Measurements from ENCODE around the gene SOHLH1. TPM values are rescaled to one million over a fixed set of nuclear protein-coding genes. Genes with fewer than 3 reads are reported as not detected.

SOHLH1 gene
- total RNA-seq, 1 experiment from 2014 or later: not detected

DNA sequence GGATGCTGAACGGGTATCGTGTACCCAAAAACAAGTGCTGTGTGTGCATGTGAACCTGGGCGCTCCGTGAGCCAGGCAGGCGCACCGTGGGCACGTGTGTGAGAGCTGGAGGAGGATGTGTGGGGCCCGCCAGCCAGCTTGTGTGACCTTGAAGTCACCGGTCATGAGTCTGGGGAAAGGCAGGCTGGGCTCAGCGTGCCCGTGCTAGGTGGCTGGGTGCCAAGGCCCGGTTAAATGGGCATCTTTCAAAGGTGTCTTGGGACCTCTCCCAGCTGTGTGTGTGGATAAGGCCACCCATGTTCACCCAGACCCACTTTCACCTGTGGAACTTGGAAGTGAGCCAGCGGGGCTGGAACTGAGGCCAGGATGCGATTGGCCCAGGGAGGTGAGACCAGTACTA, 6.1 kb upstream of the SOHLH1 start:
- no peak overlapping the region for H3K4me3 Mint-ChIP-seq (ENCODE audit: unreplicated experiment)

DNA sequence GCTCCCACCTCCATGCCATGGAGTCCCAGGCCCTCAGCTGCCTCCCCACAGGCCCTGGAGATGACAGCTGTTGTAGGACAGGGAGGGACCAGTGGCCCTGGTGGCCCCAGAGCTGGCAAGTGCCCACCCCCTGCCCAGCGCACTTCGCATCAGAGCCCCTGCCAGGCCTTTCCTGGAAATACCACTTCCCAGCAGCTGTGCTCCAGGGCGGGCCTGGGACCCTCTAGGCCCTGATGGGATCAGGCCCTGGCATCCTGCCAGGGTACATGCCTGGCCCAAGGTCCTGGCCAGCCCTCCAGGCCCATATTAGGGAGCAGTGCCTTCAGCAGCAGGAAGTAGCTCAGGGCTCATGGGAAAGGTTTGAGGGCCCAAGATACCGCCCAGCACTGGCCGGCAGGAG, 5.2 kb upstream of the SOHLH1 start:
- BruUV-seq (replicated peaks): no TSS peak
- Mint-ChIP-seq H3K27me3 (ENCODE audit: insufficient read depth, unreplicated experiment) (peaks cover 16% of the 10 kb centered on the region), H3K36me3 (ENCODE audit: insufficient read depth, unreplicated experiment) (no peaks in the 10 kb centered on the region), H3K4me1 (ENCODE audit: insufficient read depth, unreplicated experiment) (no peaks in the 10 kb centered on the region), H3K4me3 (ENCODE audit: unreplicated experiment) (no peak overlapping the region), H3K27ac (ENCODE audit: low read depth, unreplicated experiment) (no peak overlapping the region), H3K9me3 (ENCODE audit: unreplicated experiment) (no peaks in the 10 kb centered on the region)
- no peak for DNase-seq (ENCODE audit: unreplicated experiment)
- intact Hi-C loops (cut with micrococcal nuclease): loop anchor here (10.0 kb wide), 1 partner anchor 100 kb away; no protein-coding TSS in a partner anchor
- ChIA-PET CTCF (interaction anchor here (0.9 kb wide), 1 partner anchor 38 kb away, joined by 3 read pairs; no protein-coding TSS in a partner anchor), POLR2A (no interaction called here)
- TF ChIP-seq, protein P1, sequence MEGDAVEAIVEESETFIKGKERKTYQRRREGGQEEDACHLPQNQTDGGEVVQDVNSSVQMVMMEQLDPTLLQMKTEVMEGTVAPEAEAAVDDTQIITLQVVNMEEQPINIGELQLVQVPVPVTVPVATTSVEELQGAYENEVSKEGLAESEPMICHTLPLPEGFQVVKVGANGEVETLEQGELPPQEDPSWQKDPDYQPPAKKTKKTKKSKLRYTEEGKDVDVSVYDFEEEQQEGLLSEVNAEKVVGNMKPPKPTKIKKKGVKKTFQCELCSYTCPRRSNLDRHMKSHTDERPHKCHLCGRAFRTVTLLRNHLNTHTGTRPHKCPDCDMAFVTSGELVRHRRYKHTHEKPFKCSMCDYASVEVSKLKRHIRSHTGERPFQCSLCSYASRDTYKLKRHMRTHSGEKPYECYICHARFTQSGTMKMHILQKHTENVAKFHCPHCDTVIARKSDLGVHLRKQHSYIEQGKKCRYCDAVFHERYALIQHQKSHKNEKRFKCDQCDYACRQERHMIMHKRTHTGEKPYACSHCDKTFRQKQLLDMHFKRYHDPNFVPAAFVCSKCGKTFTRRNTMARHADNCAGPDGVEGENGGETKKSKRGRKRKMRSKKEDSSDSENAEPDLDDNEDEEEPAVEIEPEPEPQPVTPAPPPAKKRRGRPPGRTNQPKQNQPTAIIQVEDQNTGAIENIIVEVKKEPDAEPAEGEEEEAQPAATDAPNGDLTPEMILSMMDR (IDR thresholded peaks at IDR 0.05; ENCODE audit: unreplicated experiment): no peak

More for the DNA sequence above, 6.1 kb upstream of the SOHLH1 start:
- H3K36me3 Mint-ChIP-seq (ENCODE audit: insufficient read depth, unreplicated experiment): no peaks in the 10 kb centered on the region
- no peaks in the 10 kb centered on the region for H3K9me3 Mint-ChIP-seq (ENCODE audit: unreplicated experiment)
- POLR2A ChIA-PET: no interaction called here
- no peak overlapping the region for H3K27ac Mint-ChIP-seq (ENCODE audit: low read depth, unreplicated experiment)
- intact Hi-C loops (cut with micrococcal nuclease): loop anchor here (10.0 kb wide), 1 partner anchor 101 kb away; no protein-coding TSS in a partner anchor
- H3K27me3 Mint-ChIP-seq (ENCODE audit: insufficient read depth, unreplicated experiment): peaks cover 25% of the 10 kb centered on the region
- BruUV-seq (replicated peaks): no TSS peak
- DNase-seq (ENCODE audit: unreplicated experiment): no peak
- H3K4me1 Mint-ChIP-seq (ENCODE audit: insufficient read depth, unreplicated experiment): no peaks in the 10 kb centered on the region
- CTCF ChIA-PET: interaction anchor here (0.8 to 1.1 kb wide), 2 partner anchors 102 to 162 kb away, joined by 3 read pairs; no protein-coding TSS in a partner anchor
- TF ChIP-seq, protein P1 (IDR thresholded peaks at IDR 0.05; ENCODE audit: unreplicated experiment): no peak

DNA sequence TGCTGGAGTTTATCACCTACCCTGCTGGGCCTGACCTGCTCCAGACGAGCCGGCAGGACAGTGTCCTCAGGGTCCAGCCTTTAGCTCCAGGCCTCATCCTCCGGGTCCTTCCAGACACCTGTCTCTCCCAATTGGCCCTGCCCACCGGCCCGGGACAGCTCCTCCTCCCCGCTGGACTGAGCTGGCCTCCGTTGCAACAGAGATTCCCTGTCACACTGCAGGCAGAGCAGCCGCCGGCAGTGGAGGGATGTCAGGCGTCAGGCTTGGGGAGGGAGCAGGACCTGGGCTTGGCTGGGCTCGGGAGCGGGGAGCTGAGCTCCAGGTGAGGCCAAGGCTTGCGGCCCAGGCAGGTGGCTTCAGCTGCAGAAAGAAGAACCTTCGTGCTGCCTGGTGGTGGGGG, 4.4 kb upstream of the SOHLH1 start:
- Mint-ChIP-seq H3K9me3 (ENCODE audit: unreplicated experiment) (no peaks in the 10 kb centered on the region), H3K27ac (ENCODE audit: low read depth, unreplicated experiment) (no peak overlapping the region), H3K4me1 (ENCODE audit: insufficient read depth, unreplicated experiment) (no peaks in the 10 kb centered on the region), H3K4me3 (ENCODE audit: unreplicated experiment) (no peak overlapping the region), H3K36me3 (ENCODE audit: insufficient read depth, unreplicated experiment) (no peaks in the 10 kb centered on the region), H3K27me3 (ENCODE audit: insufficient read depth, unreplicated experiment) (peaks cover 9% of the 10 kb centered on the region)
- ChIA-PET CTCF (interaction anchor here (0.5 to 0.9 kb wide), 2 partner anchors 39 to 1084 kb away, joined by 3 read pairs; no protein-coding TSS in a partner anchor), POLR2A (no interaction called here)
- TF ChIP-seq, protein P1 (IDR thresholded peaks at IDR 0.05; ENCODE audit: unreplicated experiment): no peak
- intact Hi-C loops (cut with micrococcal nuclease): loop anchor here (10.0 kb wide), 1 partner anchor 99 kb away; no protein-coding TSS in a partner anchor
- BruUV-seq (replicated peaks): no TSS peak
- no peak for DNase-seq (ENCODE audit: unreplicated experiment)

DNA sequence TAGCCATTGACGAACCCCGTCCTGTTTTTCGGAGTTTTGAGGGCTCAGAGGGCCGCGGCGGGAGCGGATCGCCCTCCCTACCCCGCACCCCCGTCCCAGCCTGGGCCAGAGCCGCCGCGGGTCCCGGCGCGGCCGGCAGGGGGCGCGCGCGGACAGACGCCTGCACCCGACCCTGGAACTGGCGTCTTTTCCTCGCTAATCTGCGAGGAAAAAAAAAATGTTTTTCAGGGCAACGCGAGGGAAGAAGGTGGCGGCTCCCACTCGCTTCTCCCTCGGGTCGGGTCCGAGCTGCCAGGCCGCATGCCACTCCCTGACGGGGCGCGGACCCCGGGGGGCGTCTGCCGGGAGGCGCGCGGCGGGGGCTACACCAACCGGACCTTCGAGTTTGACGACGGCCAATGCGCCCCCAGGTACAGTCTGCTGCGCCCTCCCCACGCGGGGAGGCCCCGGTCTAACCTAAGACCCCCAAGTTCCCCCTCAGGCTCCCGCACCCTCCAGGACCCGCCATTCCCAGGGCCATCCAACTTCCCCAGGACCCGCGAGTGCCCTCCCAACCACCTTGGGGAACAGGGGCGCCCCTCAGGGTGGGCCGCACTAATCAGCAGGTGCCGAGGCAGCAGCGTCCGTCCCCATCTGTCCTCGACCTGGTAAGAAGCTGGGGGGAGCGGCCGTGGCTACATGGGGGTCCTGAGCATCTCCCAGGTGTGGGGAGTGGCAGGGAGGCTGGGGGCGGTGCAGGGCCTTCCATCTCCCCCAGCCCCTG, 2.9 kb upstream of the SOHLH1 start, which contains the start of gene KCNT1:
Gene KCNT1 (plus strand): TSS at position 227 of the 763 bp plus-strand sequence. CDS start 74 bp downstream, at position 301.
- Mint-ChIP-seq H3K36me3 (ENCODE audit: insufficient read depth, unreplicated experiment) (no peaks in the 10 kb centered on the region), H3K4me3 (ENCODE audit: unreplicated experiment) (no peak within 1 kb of the TSS), H3K27me3 (ENCODE audit: insufficient read depth, unreplicated experiment) (no peaks in the 10 kb centered on the region), H3K9me3 (ENCODE audit: unreplicated experiment) (no peaks in the 10 kb centered on the region), H3K27ac (ENCODE audit: low read depth, unreplicated experiment) (no peak within 1 kb of the TSS), H3K4me1 (ENCODE audit: insufficient read depth, unreplicated experiment) (no peaks in the 10 kb centered on the region)
- intact Hi-C loops (cut with micrococcal nuclease): loop anchor here (10.0 kb wide), 1 partner anchor 97 kb away; no protein-coding TSS in a partner anchor
- TF ChIP-seq, protein P1 (IDR thresholded peaks at IDR 0.05; ENCODE audit: unreplicated experiment): peak; percentile 94
- peak; percentile 54 for DNase-seq (ENCODE audit: unreplicated experiment)
- no TSS peak for BruUV-seq (replicated peaks)
- ChIA-PET POLR2A (interaction anchor here (0.8 kb wide), 1 partner anchor 10 kb away, joined by 6 read pairs; no protein-coding TSS in a partner anchor), CTCF (interaction anchor here (0.7 to 1.8 kb wide), 6 partner anchors 8 to 260 kb away, joined by 3 to 7 read pairs (median 4); no protein-coding TSS in a partner anchor)
